ENCODE measurements around the gene ENPP1. TPM values are rescaled to one million over a fixed set of nuclear protein-coding genes. Genes with fewer than 3 reads are reported as not detected.

The ENPP1 gene
- polyA plus RNA-seq, 1 of the 3 experiments (the other 2 are of a cell fraction), result not detected

DNA sequence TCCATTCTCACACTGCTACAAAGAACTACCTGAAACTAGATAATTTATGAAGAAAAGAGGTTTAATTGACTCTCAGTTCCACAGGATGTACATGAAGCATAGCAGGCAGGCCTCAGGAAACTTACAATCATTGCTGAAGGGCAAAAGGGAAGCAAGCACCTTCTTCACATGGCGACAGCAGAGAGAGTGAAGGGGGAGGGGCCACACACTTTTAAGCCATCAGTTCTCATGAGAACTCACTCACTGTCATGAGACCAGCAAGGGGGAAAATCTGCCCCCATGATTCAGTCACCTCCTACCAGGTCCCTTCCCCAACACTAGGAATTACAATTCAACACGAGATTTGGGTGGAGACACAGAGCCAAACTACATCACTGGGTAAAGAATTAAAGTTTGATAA, 12.5 kb upstream of the ENPP1 start (continued):
- TF ChIP-seq, protein P1, sequence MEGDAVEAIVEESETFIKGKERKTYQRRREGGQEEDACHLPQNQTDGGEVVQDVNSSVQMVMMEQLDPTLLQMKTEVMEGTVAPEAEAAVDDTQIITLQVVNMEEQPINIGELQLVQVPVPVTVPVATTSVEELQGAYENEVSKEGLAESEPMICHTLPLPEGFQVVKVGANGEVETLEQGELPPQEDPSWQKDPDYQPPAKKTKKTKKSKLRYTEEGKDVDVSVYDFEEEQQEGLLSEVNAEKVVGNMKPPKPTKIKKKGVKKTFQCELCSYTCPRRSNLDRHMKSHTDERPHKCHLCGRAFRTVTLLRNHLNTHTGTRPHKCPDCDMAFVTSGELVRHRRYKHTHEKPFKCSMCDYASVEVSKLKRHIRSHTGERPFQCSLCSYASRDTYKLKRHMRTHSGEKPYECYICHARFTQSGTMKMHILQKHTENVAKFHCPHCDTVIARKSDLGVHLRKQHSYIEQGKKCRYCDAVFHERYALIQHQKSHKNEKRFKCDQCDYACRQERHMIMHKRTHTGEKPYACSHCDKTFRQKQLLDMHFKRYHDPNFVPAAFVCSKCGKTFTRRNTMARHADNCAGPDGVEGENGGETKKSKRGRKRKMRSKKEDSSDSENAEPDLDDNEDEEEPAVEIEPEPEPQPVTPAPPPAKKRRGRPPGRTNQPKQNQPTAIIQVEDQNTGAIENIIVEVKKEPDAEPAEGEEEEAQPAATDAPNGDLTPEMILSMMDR (IDR thresholded peaks at IDR 0.05), result no peak
- TF ChIP-seq FOSL2 (IDR thresholded peaks at IDR 0.05; ENCODE audit: borderline replicate concordance, low read depth) (no peak), RFX5 (IDR thresholded peaks at IDR 0.05; ENCODE audit: low read length) (no peak), GABPA (IDR thresholded peaks at IDR 0.05; ENCODE audit: low read depth) (no peak)

DNA sequence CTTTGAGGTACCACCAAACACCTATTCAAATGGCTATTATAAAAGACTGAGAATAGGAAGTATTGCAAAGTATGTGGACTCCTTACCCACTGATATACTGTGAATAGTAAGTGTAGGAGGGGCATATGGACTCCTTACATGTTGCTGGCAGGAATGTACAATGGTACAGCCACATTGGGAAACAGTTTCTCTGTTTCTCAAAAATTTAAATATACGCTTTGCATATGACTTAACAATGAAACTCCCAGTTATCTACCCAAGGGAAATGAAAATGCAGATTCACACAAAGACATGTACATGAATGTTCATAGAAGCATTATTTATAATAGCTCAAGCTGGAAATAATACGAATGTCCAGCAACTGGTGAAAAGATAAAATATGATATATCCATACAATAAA, 5.5 kb upstream of the ENPP1 start:
- H3K27ac ChIP-seq (ENCODE audit: low read depth in 2 of 2, low read length in 1 of 2), result no peak overlapping the region
- no peaks in the 10 kb centered on the region; the same call in 1 of the 2 replicates for H3K9me3 ChIP-seq
- TF ChIP-seq FOSL2 (IDR thresholded peaks at IDR 0.05; ENCODE audit: borderline replicate concordance, low read depth) (no peak), RCOR1 (IDR thresholded peaks at IDR 0.05; ENCODE audit: low read length) (no peak), EP300 (IDR thresholded peaks at IDR 0.05; ENCODE audit: borderline replicate concordance in 1 of 2, low read depth in 1 of 2, low read length in 1 of 2) (no peak), SMC3 (IDR thresholded peaks at IDR 0.05; ENCODE audit: low read depth, low read length) (no peak), YY1 (IDR thresholded peaks at IDR 0.05; ENCODE audit: low read depth) (no peak), GABPA (IDR thresholded peaks at IDR 0.05; ENCODE audit: low read depth) (no peak), RXRA (IDR thresholded peaks at IDR 0.05; ENCODE audit: borderline replicate concordance, low read depth) (no peak)
- 10% methylated on average over 2 of the region's 2 CpGs for WGBS (ENCODE audit: low lambda C conversion rate)
- POLR2A ChIA-PET, result no interaction called here
- no peak overlapping the region for H3K9ac ChIP-seq
- H2AFZ ChIP-seq (ENCODE audit: low read depth), result no peak overlapping the region
- H3K36me3 ChIP-seq (replicated peaks in 1 of 2; ENCODE audit: control insufficient read depth in 1 of 2, insufficient read depth in 2 of 2, low read length in 1 of 2), result no peaks in the 10 kb centered on the region
- H3K27me3 ChIP-seq (ENCODE audit: insufficient read depth), result peaks cover 10% of the 10 kb centered on the region; the same call in 1 of the 2 replicates
- no peaks in the 10 kb centered on the region; a peak in 1 of 4 replicates for H3K4me1 ChIP-seq (ENCODE audit: control insufficient read depth in 1 of 2, insufficient read depth in 2 of 2, low read depth in 1 of 2, low read length in 1 of 2)
- DNase-seq, result no peak
- no peak overlapping the region for H3K4me2 ChIP-seq
- CTCF ChIA-PET, result no interaction called here
- no peaks in the 10 kb centered on the region for H3K9me2 ChIP-seq
- H3F3A ChIP-seq (replicated peaks; ENCODE audit: insufficient read depth), result no peaks in the 10 kb centered on the region
- no peak overlapping the region for H3K4me3 ChIP-seq (ENCODE audit: low read depth in 2 of 2, low read length in 1 of 2)
- no peaks in the 10 kb centered on the region for H4K20me1 ChIP-seq (ENCODE audit: insufficient read depth)
- no peaks in the 10 kb centered on the region for H3K79me2 ChIP-seq (ENCODE audit: insufficient read depth)

DNA sequence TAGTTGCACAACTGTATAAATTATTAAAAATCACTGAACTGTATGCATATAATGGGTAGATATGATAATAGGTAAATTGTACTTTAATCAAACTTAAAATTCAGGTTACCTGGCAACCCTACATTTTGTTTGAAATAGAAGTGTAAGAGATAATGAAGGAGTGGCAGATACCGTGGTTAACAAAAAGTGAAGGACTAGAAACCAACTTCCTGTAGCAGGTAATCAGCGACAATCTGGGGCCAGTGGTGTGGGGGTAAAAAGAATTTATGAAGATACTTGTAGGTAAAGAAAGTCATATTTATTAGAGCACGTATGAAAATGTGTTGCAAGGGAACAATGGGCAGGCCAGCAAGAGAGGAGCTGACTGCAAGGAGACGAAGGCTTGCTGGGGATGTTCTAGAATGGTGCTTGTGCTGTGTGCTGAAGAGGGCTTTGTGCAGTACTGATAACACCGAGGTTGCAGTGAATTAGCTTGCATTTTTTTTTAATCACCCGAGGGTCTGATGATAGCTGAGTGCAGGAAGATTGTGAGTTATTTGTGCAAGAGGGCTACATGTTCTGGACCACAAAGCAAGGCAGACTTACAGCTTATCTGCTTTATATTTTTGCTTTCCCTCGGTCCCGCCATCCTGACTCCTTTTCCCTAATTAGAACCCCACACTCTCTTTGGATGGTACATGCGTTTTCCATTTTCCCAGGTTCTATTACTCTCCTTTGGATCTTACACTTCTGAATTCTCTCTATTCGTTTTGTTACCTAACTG, 4.6 kb upstream of the ENPP1 start:
- Histone ChIP-seq H3K4me1 (ENCODE audit: control insufficient read depth in 1 of 2, insufficient read depth in 2 of 2, low read depth in 1 of 2, low read length in 1 of 2) (peaks cover 0 to under 1% of the 10 kb centered on the region in 2 experiments; a peak in 1 of 4 replicates), H3K9me2 (no peaks in the 10 kb centered on the region), H3F3A (replicated peaks; ENCODE audit: insufficient read depth) (no peaks in the 10 kb centered on the region), H4K20me1 (ENCODE audit: insufficient read depth) (no peaks in the 10 kb centered on the region), H3K79me2 (ENCODE audit: insufficient read depth) (no peaks in the 10 kb centered on the region), H3K27ac (ENCODE audit: low read depth in 2 of 2, low read length in 1 of 2) (no peak overlapping the region), H2AFZ (ENCODE audit: low read depth) (no peak overlapping the region), H3K4me2 (no peak overlapping the region), H3K27me3 (ENCODE audit: insufficient read depth) (peaks cover 11% of the 10 kb centered on the region; the same call in 1 of the 2 replicates), H3K9ac (no peak overlapping the region), H3K36me3 (replicated peaks in 1 of 2; ENCODE audit: control insufficient read depth in 1 of 2, insufficient read depth in 2 of 2, low read length in 1 of 2) (no peaks in the 10 kb centered on the region), H3K9me3 (no peaks in the 10 kb centered on the region; the same call in 1 of the 2 replicates), H3K4me3 (ENCODE audit: low read depth in 2 of 2, low read length in 1 of 2) (no peak overlapping the region)
- WGBS (ENCODE audit: low lambda C conversion rate), result 5% methylated on average over 10 of the region's 10 CpGs
- no peak for DNase-seq
- CTCF ChIA-PET, result no interaction called here
- POLR2A ChIA-PET, result no interaction called here
- no peak for TF ChIP-seq POLR2AphosphoS5 (IDR thresholded peaks at IDR 0.05; ENCODE audit: low read depth, low read length)
- TF ChIP-seq RFX5 (IDR thresholded peaks at IDR 0.05; ENCODE audit: low read length), result no peak
- TF ChIP-seq FOSL2 (IDR thresholded peaks at IDR 0.05; ENCODE audit: borderline replicate concordance, low read depth), result no peak
- TF ChIP-seq, protein P2, sequence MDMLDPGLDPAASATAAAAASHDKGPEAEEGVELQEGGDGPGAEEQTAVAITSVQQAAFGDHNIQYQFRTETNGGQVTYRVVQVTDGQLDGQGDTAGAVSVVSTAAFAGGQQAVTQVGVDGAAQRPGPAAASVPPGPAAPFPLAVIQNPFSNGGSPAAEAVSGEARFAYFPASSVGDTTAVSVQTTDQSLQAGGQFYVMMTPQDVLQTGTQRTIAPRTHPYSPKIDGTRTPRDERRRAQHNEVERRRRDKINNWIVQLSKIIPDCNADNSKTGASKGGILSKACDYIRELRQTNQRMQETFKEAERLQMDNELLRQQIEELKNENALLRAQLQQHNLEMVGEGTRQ (IDR thresholded peaks at IDR 0.05; ENCODE audit: borderline replicate concordance, low read depth, low read length), result no peak
- no peak for TF ChIP-seq RXRA (IDR thresholded peaks at IDR 0.05; ENCODE audit: borderline replicate concordance, low read depth)
- TF ChIP-seq, protein P3, sequence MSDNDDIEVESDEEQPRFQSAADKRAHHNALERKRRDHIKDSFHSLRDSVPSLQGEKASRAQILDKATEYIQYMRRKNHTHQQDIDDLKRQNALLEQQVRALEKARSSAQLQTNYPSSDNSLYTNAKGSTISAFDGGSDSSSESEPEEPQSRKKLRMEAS (IDR thresholded peaks at IDR 0.05; ENCODE audit: low read depth), result no peak
- TF ChIP-seq SIN3A (IDR thresholded peaks at IDR 0.05; ENCODE audit: borderline replicate concordance, low read depth, low read length), result no peak
- TF ChIP-seq, protein P4, sequence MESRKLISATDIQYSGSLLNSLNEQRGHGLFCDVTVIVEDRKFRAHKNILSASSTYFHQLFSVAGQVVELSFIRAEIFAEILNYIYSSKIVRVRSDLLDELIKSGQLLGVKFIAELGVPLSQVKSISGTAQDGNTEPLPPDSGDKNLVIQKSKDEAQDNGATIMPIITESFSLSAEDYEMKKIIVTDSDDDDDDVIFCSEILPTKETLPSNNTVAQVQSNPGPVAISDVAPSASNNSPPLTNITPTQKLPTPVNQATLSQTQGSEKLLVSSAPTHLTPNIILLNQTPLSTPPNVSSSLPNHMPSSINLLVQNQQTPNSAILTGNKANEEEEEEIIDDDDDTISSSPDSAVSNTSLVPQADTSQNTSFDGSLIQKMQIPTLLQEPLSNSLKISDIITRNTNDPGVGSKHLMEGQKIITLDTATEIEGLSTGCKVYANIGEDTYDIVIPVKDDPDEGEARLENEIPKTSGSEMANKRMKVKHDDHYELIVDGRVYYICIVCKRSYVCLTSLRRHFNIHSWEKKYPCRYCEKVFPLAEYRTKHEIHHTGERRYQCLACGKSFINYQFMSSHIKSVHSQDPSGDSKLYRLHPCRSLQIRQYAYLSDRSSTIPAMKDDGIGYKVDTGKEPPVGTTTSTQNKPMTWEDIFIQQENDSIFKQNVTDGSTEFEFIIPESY (IDR thresholded peaks at IDR 0.05; ENCODE audit: borderline replicate concordance, low read depth), result no peak
- no peak for TF ChIP-seq CHD2 (IDR thresholded peaks at IDR 0.05; ENCODE audit: low read length, partially characterized antibody)
- no peak for TF ChIP-seq FOXM1 (IDR thresholded peaks at IDR 0.05; ENCODE audit: low read depth)
- TF ChIP-seq RAD21 (IDR thresholded peaks at IDR 0.05; ENCODE audit: low read length), result no peak
- no peak for TF ChIP-seq GABPA (IDR thresholded peaks at IDR 0.05; ENCODE audit: low read depth)
- TF ChIP-seq EZH2phosphoT487 (IDR thresholded peaks at IDR 0.05; ENCODE audit: borderline replicate concordance, low read depth), result no peak
- TF ChIP-seq TEAD4 (IDR thresholded peaks at IDR 0.05; ENCODE audit: borderline replicate concordance, insufficient read depth), result no peak
- no peak for TF ChIP-seq FOXJ3 (CRISPR knock-in tag; IDR thresholded peaks at IDR 0.05)

All from SK-N-SH (cell line).